DMS114 treated with DMSO at 0.1 percent for 48 hours (cell line): Measurements from ENCODE around the gene CCL16.
"Not testable (repeated sequence)": the region's sequence is repeated elsewhere in the genome, so short reads cannot be mapped to it uniquely, and the experiment has no call there.

Experiments used
- DNase-seq: peaks from one replicate; lab custom pipeline; 2025; ENCODE audit not compliant: unreplicated experiment; lab: John Stamatoyannopoulos, UW

Gene CCL16

GRCh38 chr17:35981246-35981645 is at the start of gene CCL16:
TSS of gene CCL16 (minus strand) at chr17:35981497. CDS start at chr17:35981420, 77 bp downstream.
- no peak for DNase-seq

- no peak for DNase-seq
These were observed 49.7 kb upstream of the CCL16 start for GRCh38 chr17:36030956-36031355.

DNA sequence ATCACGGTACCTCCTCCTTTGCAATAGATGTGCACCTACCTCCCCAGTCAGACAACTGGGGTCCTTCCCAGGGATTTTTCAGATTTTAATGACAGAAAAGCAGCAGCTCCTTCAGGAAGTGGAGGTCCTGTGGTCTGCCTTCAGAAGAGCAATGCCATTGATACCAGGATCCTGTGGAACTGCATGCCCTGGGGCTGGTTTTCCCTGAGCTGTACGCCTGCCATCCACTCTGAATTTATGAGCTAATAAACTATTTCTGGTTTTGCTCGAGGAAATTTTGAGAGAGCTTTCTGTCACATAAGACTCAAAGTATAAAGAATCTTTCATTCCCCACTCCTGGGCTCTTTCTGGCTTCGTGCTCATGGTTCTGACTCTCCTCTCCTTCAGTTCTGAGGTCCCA is 46.5 kb upstream of the CCL16 start:
- DNase-seq, result no peak

- DNase-seq, result no peak
These were observed 43.0 kb upstream of the CCL16 start for GRCh38 chr17:36024106-36024869.

DNA sequence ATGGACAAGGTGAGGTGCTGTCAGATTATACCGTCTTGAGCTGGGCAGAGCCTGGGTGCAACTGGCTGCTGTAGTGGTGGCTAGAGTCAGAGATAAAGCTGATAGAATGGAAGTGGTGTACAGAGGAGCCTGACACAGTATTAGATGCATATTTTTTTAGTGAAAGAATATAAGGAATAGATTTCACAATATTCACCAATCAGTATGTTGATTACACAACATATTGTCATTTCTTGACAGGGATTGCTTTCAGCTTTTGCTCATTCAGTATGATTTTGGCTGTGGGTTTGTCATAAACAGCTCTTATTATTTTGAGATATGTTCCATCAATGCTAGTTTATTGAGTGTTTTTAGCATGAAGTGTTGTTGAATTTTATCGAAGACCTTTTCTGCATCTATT is 38.1 kb upstream of the CCL16 start:
- no peak for DNase-seq

GRCh38 chr17:36017799-36018198 is 36.5 kb upstream of the CCL16 start, which contains the start of gene CCL23:
TSS of gene CCL23 (minus strand) at chr17:36017972. CDS start at chr17:36017897, 75 bp downstream.
- no peak for DNase-seq

DNA sequence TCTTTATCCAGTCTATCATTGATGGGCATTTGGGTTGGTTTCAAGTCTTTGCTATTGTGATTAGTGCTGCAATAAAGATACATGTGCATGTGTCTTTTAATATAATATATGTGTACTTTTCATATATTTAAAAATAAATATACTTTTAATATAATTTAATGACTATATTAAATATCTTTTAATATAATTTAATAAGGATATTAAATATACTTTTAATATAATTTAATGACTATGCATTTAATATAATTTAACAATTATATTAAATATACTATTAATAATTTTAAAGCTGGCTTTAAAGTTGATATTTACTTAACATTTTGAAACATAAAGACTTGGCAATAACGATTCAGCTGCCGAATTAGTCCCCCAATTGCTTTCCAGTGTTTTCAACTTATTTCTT is 35.3 kb upstream of the CCL16 start:
- no peak for DNase-seq

DNA sequence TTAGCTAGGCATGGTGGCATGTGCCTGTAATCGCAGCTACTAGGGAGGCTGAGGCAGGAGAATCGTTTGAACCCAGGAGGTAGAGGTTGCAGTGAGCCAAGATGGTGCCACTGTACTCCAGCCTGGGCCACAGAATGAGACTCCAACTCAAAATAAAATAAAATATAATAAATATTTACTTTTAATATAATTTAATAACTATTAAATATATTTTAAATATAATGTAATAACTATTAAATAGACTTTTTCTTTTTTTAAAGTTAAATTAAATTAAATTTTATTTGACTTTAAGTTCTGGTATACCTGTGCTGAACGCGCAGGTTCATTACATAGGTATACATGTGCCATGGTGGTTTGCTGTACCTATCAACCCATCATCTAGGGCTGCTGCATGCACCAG is 34.6 kb upstream of the CCL16 start:
- DNase-seq, result not testable (repeated sequence)

DNA sequence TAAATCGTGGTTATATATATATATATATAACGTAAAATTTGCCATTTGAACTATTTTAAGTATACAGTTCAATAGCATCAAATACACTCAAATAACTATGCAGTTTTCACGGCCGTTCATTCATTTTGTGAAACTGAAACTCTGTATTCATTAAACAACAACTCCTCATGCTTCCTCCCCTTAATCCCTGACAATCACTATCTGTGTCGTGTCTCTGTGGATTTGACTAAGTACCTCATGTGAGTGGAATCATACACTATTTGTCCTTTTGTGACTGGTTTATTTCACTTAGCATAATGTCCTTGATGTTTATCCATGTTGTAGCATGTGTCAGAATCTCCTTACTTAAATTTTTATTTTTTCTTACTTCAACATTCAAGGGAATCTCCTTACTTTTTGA is 33.6 kb upstream of the CCL16 start:
- no peak for DNase-seq

DNA sequence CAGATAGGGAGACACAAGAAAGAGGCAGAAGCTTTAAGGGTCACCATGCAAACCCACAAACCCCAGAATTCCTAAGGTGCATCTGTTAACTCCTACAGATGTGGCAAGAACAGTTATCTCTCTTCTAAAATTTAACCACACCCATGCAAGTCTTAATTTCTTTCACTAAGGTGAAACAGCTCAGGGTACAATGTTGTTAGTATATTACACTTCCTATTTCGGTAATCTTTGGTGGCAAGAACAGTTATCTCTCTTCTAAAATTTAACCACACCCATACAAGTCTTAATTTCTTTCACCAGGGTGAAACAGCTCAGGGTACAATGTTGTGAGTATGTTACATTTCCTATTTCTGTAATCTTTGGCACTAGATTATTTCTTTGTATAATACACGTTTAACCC is 29.9 kb upstream of the CCL16 start:
- DNase-seq, result no peak

GRCh38 chr17:36008998-36009665 is 27.8 kb upstream of the CCL16 start:
- DNase-seq, result no peak

DNA sequence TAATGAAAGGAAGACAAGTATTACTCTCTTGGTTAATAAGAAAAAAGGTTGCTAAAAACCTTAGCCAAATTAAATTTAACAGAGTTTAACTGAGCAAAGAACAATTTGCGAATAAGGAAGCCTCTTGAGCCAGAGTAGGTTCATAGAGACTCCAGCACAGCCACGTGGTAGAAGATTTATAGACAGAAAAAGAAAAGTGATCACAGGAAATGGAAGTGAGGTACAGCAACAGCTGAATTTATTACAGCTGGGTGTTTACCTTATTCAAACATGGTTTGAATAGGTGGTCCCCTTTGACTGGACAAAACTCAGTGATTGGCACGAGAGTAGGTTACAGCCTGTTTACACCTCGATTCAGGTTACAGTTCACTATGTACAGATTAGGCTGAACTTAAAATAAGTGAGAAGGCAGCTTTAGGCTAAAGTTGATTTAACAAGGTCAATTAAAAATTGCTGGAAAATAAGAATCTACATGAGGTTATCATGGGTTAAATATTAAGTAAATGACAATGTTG is 23.4 kb upstream of the CCL16 start:
- DNase-seq, result no peak

- no peak for DNase-seq
These were observed 21.3 kb upstream of the CCL16 start for GRCh38 chr17:36002631-36003030.

GRCh38 chr17:36001862-36002603 is 20.7 kb upstream of the CCL16 start:
- DNase-seq, result no peak

GRCh38 chr17:36001110-36001771 is 19.9 kb upstream of the CCL16 start, which contains the start of gene CCL15:
TSS of gene CCL15 (minus strand) at chr17:36001553. CDS start at chr17:36001492, 61 bp downstream.
- DNase-seq, result no peak

GRCh38 chr17:36000732-36001109 is 19.4 kb upstream of the CCL16 start:
- DNase-seq, result no peak

DNA sequence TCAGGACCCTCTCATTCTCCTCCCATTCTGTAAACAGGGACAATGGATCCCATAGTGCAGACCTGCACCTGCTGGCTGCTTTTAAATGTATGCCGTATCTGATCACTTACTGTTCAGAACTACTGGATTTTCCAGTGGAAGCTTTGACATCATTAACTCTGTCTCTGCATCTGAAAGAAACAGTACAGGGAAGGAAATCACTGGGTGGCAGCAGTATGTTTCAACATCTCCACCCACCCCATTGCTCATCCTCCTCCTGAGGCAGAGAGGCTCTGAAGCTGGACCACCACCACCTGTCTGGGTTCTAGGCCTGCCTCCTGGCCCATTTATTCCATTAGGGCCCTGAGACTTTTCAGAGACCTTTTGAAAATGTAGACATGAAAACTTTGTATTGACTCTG is 17.5 kb upstream of the CCL16 start:
- DNase-seq, result no peak

GRCh38 chr17:35998018-35998545 is 16.8 kb upstream of the CCL16 start:
- no peak for DNase-seq

GRCh38 chr17:35995346-35995745 is 14.0 kb upstream of the CCL16 start:
- not testable (repeated sequence) for DNase-seq

- DNase-seq, result no peak
These were observed 9.8 kb upstream of the CCL16 start for GRCh38 chr17:35991075-35991474.

DNA sequence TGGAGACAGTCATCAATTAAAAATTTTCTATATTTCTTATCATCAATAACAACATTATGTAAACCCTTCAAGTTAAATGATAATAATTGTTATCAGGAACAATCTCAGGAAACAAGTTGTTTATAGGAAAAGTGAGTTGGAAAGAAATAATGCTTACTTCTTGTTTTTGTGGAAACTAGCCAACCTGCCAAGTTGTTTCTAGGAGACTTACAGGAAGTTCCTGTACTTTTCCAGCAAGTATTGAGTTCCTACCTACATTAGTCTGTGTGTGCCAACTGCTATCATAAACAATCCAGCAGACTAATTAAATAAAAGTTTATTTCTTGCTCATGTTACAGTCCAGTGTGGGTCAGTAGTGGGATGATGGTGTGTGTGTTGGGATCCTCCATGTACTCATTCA is 6.9 kb upstream of the CCL16 start:
- no peak for DNase-seq
